GM12878 (cell line): ENCODE data around the gene SMIM35. TPM values are rescaled to one million over a fixed set of nuclear protein-coding genes. Genes with fewer than 3 reads are reported as not detected.

Experiments
- EP300 ChIP-seq, 2 experiments: fragments of 150-350 bp in 1 of 2; IDR thresholded peaks; 2 replicates each; pipeline ENCODE4 v1.6.1; 2011 to 2012; ENCODE audit warnings: low read depth in 2 of 2, low read length in 2 of 2, borderline replicate concordance in 1 of 2, improper control_type of control experiment in 1 of 2, inconsistent platforms in 1 of 2; ENCODE audit not compliant: control insufficient read depth in 1 of 2
- ETV6 ChIP-seq, 2 experiments: fragments of 450-650 bp in 1 of 2; IDR thresholded peaks in 1 of 2; conservative IDR thresholded peaks in 1 of 2; 2 replicates each; pipeline ENCODE4 v1.6.1; 2014; ENCODE audit warnings: antibody characterized with exemption in 1 of 2, borderline replicate concordance in 1 of 2, low read depth in 1 of 2, mild to moderate bottlenecking in 1 of 2, moderate library complexity in 1 of 2
- HDAC2 ChIP-seq: fragments of 200-600 bp; sonication (generic); IDR thresholded peaks from 2 replicates; pipeline ENCODE4 v1.6.1; 2017
- KDM1A ChIP-seq: fragments of 200-600 bp; sonication (generic); IDR thresholded peaks from 2 replicates; pipeline ENCODE4 v1.6.1; 2016; ENCODE audit warnings: borderline replicate concordance
- POLR2AphosphoS5 ChIP-seq: IDR thresholded peaks from 2 replicates; pipeline ENCODE4 v1.6.1; 2011; ENCODE audit warnings: mild to moderate bottlenecking, low read length, inconsistent platforms
- SREBF2 ChIP-seq: IDR thresholded peaks from 2 replicates; pipeline ENCODE4 v1.6.1; 2012; ENCODE audit warnings: mild to moderate bottlenecking, low read length
- TCF7 ChIP-seq: IDR thresholded peaks from 2 replicates; pipeline ENCODE4 v1.6.1; 2014; ENCODE audit warnings: antibody characterized with exemption, borderline replicate concordance
- polyA plus RNA-seq, 11 experiments: library from polyadenylated mRNA; depleted of rRNA in 4 of 11; unstranded in 6 of 11; stranded (reverse) in 5 of 11; fragments of >200 nt; fragmentation: Nextera tagmentation in 4 of 11; fragmentation: Illumina TruSeq in 1 of 11; extraction: Ambion mirVana in 4 of 11; extraction: Trizol in 1 of 11; gene quantifications; 1 replicate in 1 of 11; 2 replicates in 10 of 11; pipeline versions ENCODE4 v1.2.1 to v1.2.3, GENCODE V29; 2011 to 2016; ENCODE audit warnings: inconsistent platforms in 2 of 11, missing spikeins in 2 of 11, low read depth in 1 of 11
- total RNA-seq, 4 experiments: library from RNA; depleted of rRNA in 3 of 4; stranded (reverse); fragments of >200 nt in 3 of 4; fragmentation: Illumina TruSeq in 1 of 4; extraction: Trizol in 1 of 4; gene quantifications; 2 replicates each; pipeline versions ENCODE4 v1.2.1 to v1.2.3, GENCODE V29; 2013 to 2021
- TF ChIP-seq, protein P1 (sequence below): fragments of 450-650 bp; IDR thresholded peaks from 2 replicates; pipeline ENCODE4 v1.6.1; 2017; ENCODE audit warnings: low read depth, mild to moderate bottlenecking, moderate library complexity
- TF ChIP-seq, protein P2 (sequence below): IDR thresholded peaks from 2 replicates; pipeline ENCODE4 v1.6.1; 2011; ENCODE audit warnings: borderline replicate concordance, low read depth, mild to moderate bottlenecking, moderate library complexity, mixed read lengths, low read length; ENCODE audit not compliant: insufficient read depth; ENCODE audit errors: extremely low read length
- TF ChIP-seq, protein P3 (sequence below), 3 experiments: IDR thresholded peaks in 2 of 3; conservative IDR thresholded peaks in 1 of 3; 2 replicates each; pipeline ENCODE4 v1.5.1; 2011; ENCODE audit warnings: low read depth in 3 of 3, low read length in 3 of 3, mild to moderate bottlenecking in 3 of 3, control low read depth in 2 of 3, moderate library complexity in 2 of 3, inconsistent platforms in 1 of 3, mixed read lengths in 1 of 3; ENCODE audit not compliant: control insufficient read depth in 2 of 3, insufficient read depth in 1 of 3; ENCODE audit errors: extremely low read depth in 1 of 3

SMIM35 gene
- total and polyA plus RNA-seq, 10 of the 15 experiments (the other 5 are each of a cell fraction or from before 2014, with no cell fraction given) = 0.02 to 1.1 (median 0.05) TPM; not detected in 5

DNA sequence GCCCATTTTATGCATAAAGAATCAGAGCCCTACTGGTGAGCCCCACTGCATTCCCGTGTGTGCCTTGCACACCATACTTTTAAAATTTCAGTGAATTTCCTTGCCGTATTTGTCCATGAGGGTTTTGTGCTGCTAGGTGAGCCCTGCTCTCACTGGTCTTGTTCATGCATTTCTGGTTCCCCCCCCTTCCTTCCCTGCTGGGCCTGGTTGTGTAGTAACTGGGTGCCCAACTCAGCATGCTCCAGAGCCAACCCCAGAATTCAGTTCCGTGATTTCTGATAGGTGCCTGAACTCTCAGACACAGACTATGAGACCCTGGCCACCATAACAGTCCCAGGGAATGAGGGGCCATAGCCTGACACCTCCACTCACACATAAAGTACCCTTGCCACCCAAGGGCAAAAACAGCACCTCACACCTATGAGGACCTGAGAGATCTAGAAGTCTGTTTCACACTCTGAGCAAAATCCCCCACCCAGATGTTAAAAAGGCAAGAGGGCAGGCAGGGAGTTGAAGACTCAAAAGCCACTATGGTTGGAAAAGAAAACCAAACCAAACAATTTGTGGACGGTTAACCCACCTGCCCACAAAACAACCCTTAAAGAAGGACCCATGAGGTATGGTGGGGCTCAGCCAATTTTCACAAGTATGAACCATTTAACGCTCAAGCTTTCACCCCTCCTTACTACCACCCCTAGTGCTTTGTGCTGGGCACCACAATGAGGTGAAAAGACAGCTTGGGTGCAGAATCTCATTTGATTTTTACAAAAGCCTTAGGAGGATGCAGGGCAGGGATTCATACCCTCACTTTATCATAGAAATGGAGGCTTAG is 117.4 kb downstream of the SMIM35 start (continued):
- TF ChIP-seq HDAC2 (no peak), KDM1A (no peak), SREBF2 (no peak), TCF7 (no peak), EP300 (IDR thresholded peaks at IDR 0.05; ENCODE audit: borderline replicate concordance in 1 of 2, control insufficient read depth in 1 of 2, low read depth in 2 of 2, low read length in 2 of 2) (peak in 1 of 2 experiments; percentile 23; a peak in 1 of 4 replicates), ETV6 (conservative IDR thresholded peaks at IDR 0.05 in 1 of 2, IDR thresholded peaks at IDR 0.05 in 1 of 2; ENCODE audit: borderline replicate concordance in 1 of 2, low read depth in 1 of 2) (no peak), POLR2AphosphoS5 (no peak)
- TF ChIP-seq, protein P1, sequence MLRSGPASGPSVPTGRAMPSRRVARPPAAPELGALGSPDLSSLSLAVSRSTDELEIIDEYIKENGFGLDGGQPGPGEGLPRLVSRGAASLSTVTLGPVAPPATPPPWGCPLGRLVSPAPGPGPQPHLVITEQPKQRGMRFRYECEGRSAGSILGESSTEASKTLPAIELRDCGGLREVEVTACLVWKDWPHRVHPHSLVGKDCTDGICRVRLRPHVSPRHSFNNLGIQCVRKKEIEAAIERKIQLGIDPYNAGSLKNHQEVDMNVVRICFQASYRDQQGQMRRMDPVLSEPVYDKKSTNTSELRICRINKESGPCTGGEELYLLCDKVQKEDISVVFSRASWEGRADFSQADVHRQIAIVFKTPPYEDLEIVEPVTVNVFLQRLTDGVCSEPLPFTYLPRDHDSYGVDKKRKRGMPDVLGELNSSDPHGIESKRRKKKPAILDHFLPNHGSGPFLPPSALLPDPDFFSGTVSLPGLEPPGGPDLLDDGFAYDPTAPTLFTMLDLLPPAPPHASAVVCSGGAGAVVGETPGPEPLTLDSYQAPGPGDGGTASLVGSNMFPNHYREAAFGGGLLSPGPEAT = peak; percentile 37; the same call in 1 of the 2 replicates
- TF ChIP-seq, protein P2, sequence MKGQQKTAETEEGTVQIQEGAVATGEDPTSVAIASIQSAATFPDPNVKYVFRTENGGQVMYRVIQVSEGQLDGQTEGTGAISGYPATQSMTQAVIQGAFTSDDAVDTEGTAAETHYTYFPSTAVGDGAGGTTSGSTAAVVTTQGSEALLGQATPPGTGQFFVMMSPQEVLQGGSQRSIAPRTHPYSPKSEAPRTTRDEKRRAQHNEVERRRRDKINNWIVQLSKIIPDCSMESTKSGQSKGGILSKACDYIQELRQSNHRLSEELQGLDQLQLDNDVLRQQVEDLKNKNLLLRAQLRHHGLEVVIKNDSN = no peak
- TF ChIP-seq, protein P3, sequence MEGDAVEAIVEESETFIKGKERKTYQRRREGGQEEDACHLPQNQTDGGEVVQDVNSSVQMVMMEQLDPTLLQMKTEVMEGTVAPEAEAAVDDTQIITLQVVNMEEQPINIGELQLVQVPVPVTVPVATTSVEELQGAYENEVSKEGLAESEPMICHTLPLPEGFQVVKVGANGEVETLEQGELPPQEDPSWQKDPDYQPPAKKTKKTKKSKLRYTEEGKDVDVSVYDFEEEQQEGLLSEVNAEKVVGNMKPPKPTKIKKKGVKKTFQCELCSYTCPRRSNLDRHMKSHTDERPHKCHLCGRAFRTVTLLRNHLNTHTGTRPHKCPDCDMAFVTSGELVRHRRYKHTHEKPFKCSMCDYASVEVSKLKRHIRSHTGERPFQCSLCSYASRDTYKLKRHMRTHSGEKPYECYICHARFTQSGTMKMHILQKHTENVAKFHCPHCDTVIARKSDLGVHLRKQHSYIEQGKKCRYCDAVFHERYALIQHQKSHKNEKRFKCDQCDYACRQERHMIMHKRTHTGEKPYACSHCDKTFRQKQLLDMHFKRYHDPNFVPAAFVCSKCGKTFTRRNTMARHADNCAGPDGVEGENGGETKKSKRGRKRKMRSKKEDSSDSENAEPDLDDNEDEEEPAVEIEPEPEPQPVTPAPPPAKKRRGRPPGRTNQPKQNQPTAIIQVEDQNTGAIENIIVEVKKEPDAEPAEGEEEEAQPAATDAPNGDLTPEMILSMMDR (IDR thresholded peaks at IDR 0.05 in 2 of 3, conservative IDR thresholded peaks at IDR 0.05 in 1 of 3; ENCODE audit: control insufficient read depth in 2 of 3, extremely low read depth in 1 of 3, insufficient read depth in 1 of 3, low read depth in 3 of 3, low read length in 3 of 3) = no peak
